Suprapubic skin (tissue), 4 donors: ENCODE measurements around the gene C5orf24.

Experiments used
- EP300 ChIP-seq: sonication (generic); formaldehyde crosslinking; IDR thresholded peaks from one replicate; pipeline ENCODE4 v1.6.1; 2017; ENCODE audit warnings: antibody characterized with exemption
- POLR2A ChIP-seq, 2 donors: fragments of 450-650 bp; IDR thresholded peaks; one replicate each; pipeline ENCODE4 v1.6.1; 2017; ENCODE audit warnings: antibody characterized with exemption in 2 of 2, mild to moderate bottlenecking in 2 of 2, moderate library complexity in 2 of 2
- POLR2AphosphoS5 ChIP-seq, 3 donors: sonication (generic); formaldehyde crosslinking; IDR thresholded peaks; one replicate each; pipeline ENCODE4 v1.6.1; 2017; ENCODE audit warnings: antibody characterized with exemption in 3 of 3
- TF ChIP-seq, protein P1 (sequence below), 2 donors: fragments of 200-600 bp in 1 of 2; fragments of 450-650 bp in 1 of 2; sonication (generic) in 1 of 2; IDR thresholded peaks; one replicate each; pipeline ENCODE4 v1.5.1; 2016 to 2019; ENCODE audit warnings: antibody characterized with exemption in 2 of 2, mild to moderate bottlenecking in 1 of 2, moderate library complexity in 1 of 2

DNA sequence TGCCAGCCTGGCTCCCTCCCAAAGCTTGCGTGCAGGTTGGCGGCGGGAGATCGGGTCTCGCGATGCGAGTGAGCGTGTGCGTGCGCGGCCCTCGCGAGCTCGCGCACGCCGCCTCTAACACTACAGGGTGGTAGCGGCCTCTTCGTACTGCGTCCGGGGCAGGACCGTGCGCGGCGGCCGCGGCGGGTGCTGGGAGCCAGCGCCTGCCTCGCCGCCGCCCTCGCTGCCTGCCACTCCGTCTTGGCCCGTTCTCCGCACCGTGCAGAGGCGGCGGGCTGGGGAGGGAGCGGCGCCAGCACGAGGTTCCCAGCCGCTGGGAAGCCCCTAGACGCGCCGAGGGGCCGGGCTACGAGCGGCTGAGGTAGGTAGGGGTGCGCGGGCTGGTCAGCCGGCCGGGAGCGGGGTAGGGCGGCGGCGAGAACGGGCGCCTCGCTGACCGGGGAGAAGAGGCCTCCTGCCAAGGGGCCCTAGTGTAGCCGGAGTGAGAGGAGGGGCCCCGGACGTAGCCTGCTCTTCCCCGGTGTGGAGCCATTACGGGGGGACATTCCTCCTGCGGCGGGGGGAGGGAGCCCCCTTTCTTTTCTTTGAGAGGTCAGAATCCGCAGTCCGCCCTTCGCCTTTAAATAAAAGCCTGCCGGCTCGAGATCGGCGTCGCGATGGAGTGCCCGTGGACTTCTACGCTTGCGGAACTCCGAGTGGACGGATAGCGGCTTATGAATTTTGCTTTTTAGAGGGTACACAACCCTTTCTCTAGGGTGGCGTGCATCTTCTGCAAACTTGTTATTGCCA, at the start of gene C5orf24:
- TF ChIP-seq POLR2AphosphoS5 (IDR thresholded peaks at IDR 0.05) (peak in 2 of 3 donors; percentile 13 to 61), EP300 (no peak), POLR2A (IDR thresholded peaks at IDR 0.05) (peak; percentile 51 to 88)
- TF ChIP-seq, protein P1, sequence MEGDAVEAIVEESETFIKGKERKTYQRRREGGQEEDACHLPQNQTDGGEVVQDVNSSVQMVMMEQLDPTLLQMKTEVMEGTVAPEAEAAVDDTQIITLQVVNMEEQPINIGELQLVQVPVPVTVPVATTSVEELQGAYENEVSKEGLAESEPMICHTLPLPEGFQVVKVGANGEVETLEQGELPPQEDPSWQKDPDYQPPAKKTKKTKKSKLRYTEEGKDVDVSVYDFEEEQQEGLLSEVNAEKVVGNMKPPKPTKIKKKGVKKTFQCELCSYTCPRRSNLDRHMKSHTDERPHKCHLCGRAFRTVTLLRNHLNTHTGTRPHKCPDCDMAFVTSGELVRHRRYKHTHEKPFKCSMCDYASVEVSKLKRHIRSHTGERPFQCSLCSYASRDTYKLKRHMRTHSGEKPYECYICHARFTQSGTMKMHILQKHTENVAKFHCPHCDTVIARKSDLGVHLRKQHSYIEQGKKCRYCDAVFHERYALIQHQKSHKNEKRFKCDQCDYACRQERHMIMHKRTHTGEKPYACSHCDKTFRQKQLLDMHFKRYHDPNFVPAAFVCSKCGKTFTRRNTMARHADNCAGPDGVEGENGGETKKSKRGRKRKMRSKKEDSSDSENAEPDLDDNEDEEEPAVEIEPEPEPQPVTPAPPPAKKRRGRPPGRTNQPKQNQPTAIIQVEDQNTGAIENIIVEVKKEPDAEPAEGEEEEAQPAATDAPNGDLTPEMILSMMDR (IDR thresholded peaks at IDR 0.05), result no peak
